SK-N-SH (cell line): Measurements from ENCODE around the gene ACSL6. TPM values are rescaled to one million over a fixed set of nuclear protein-coding genes. Genes with fewer than 3 reads are reported as not detected.

Experiments
- CTCF ChIA-PET: fragments of 300-600, 350-600 bp; formaldehyde crosslinking; extraction: SDS; loops from one replicate; lab custom pipeline; 2021; lab: Yijun Ruan, JAX
- POLR2A ChIA-PET: fragments of 350-600 bp; sonication (Branson Sonifier 250); formaldehyde crosslinking; extraction: SDS; loops from one replicate; lab custom pipeline; 2020; ENCODE audit warnings: antibody characterized with exemption, inconsistent platforms; lab: Yijun Ruan, JAX
- DNase-seq: peaks from one replicate; pipeline ENCODE4 v3.0.0; 2012
- H2AFZ ChIP-seq: fragments of 200-600 bp; sonication (generic); 2 replicates; pipeline ENCODE4 v1.8.1; 2016; ENCODE audit warnings: antibody characterized with exemption, mild to moderate bottlenecking, low read depth
- H3F3A ChIP-seq: fragments of 200-600 bp; sonication (generic); replicated peaks from 2 replicates; pipeline ENCODE3; 2016; ENCODE audit warnings: antibody characterized with exemption, mild to moderate bottlenecking; ENCODE audit not compliant: insufficient read depth
- H3K27ac ChIP-seq, 2 experiments: fragments of 200-500 bp in 1 of 2; fragments of 200-600 bp in 1 of 2; sonication (Bioruptor generic) in 1 of 2; sonication (generic), shearing (Covaris generic) in 1 of 2; 2 replicates each; pipeline versions ENCODE4 v1.5.1 to v1.6.1; 2014 to 2016; ENCODE audit warnings: low read depth in 2 of 2, inconsistent platforms in 1 of 2, low read length in 1 of 2, mild to moderate bottlenecking in 1 of 2, mixed read lengths in 1 of 2
- H3K27me3 ChIP-seq: fragments of 200-600 bp; sonication (generic), shearing (Covaris generic); 2 replicates; pipeline ENCODE4 v1.6.1; 2016; ENCODE audit warnings: mixed run types; ENCODE audit not compliant: insufficient read depth
- H3K36me3 ChIP-seq, 2 experiments: fragments of 200-500 bp in 1 of 2; fragments of 200-600 bp in 1 of 2; sonication (Bioruptor generic) in 1 of 2; sonication (generic) in 1 of 2; replicated peaks in 1 of 2; 2 replicates each; pipeline versions ENCODE3 to v1.5.1; 2014 to 2016; ENCODE audit warnings: low read length in 1 of 2, mild to moderate bottlenecking in 1 of 2; ENCODE audit not compliant: insufficient read depth in 2 of 2, control insufficient read depth in 1 of 2
- H3K4me1 ChIP-seq, 2 experiments: fragments of 200-500 bp in 1 of 2; fragments of 200-600 bp in 1 of 2; sonication (Bioruptor generic) in 1 of 2; sonication (generic), shearing (Covaris generic) in 1 of 2; 2 replicates each; pipeline versions ENCODE4 v1.5.1 to v1.6.1; 2014 to 2016; ENCODE audit warnings: low read depth in 1 of 2, low read length in 1 of 2, mixed run types in 1 of 2; ENCODE audit not compliant: insufficient read depth in 2 of 2, control insufficient read depth in 1 of 2
- H3K4me2 ChIP-seq: fragments of 200-600 bp; sonication (generic), shearing (Covaris generic); 2 replicates; pipeline ENCODE4 v1.6.1; 2017; ENCODE audit warnings: mixed run types
- H3K4me3 ChIP-seq, 2 experiments: fragments of 200-500 bp in 1 of 2; fragments of 200-600 bp in 1 of 2; sonication (Bioruptor generic) in 1 of 2; sonication (generic), shearing (Covaris generic) in 1 of 2; 2 replicates each; pipeline versions ENCODE4 v1.5.1 to v1.8.1; 2014 to 2016; ENCODE audit warnings: low read depth in 2 of 2, inconsistent platforms in 1 of 2, low read length in 1 of 2, mild to moderate bottlenecking in 1 of 2, mixed read lengths in 1 of 2, moderate library complexity in 1 of 2
- H3K79me2 ChIP-seq: fragments of 200-600 bp; sonication (generic); 2 replicates; pipeline ENCODE4 v1.8.1; 2017; ENCODE audit warnings: mild to moderate bottlenecking; ENCODE audit not compliant: insufficient read depth
- H3K9ac ChIP-seq: fragments of 200-600 bp; sonication (generic); 2 replicates; pipeline ENCODE4 v1.6.1; 2017; ENCODE audit warnings: mixed run types
- H3K9me2 ChIP-seq: fragments of 200-600 bp; sonication (generic); 2 replicates; pipeline ENCODE4 v1.6.1; 2017; ENCODE audit warnings: mixed run types
- H3K9me3 ChIP-seq: fragments of 200-600 bp; sonication (generic); 2 replicates; pipeline ENCODE4 v1.6.1; 2017; ENCODE audit warnings: mixed run types, mild to moderate bottlenecking, moderate library complexity
- H4K20me1 ChIP-seq: fragments of 200-600 bp; sonication (generic); 2 replicates; pipeline ENCODE4 v1.6.1; 2017; ENCODE audit warnings: mild to moderate bottlenecking, mixed run types; ENCODE audit not compliant: insufficient read depth
- EP300 ChIP-seq, 2 experiments: IDR thresholded peaks; 2 replicates each; pipeline versions ENCODE4 v1.4.0 to v1.6.1; 2012; ENCODE audit warnings: borderline replicate concordance in 1 of 2, low read depth in 1 of 2, low read length in 1 of 2
- FOSL2 ChIP-seq: IDR thresholded peaks from 2 replicates; pipeline ENCODE4 v1.4.0; 2012; ENCODE audit warnings: low read depth, mild to moderate bottlenecking, moderate library complexity, borderline replicate concordance
- FOXM1 ChIP-seq: IDR thresholded peaks from 2 replicates; pipeline ENCODE4 v1.4.0; 2012; ENCODE audit warnings: low read depth, mild to moderate bottlenecking
- GABPA ChIP-seq: IDR thresholded peaks from 2 replicates; pipeline ENCODE4 v1.4.0; 2012; ENCODE audit warnings: low read depth, mild to moderate bottlenecking
- IRF3 ChIP-seq: fragments of 150-350 bp; IDR thresholded peaks from 2 replicates; pipeline ENCODE4 v1.6.1; 2016; ENCODE audit warnings: mild to moderate bottlenecking, low read depth, low read length
- JUND ChIP-seq: IDR thresholded peaks from 2 replicates; pipeline ENCODE4 v1.4.0; 2012
- MAX ChIP-seq: IDR thresholded peaks from 2 replicates; pipeline ENCODE4 v1.4.0; 2012; ENCODE audit warnings: low read depth
- MEF2A ChIP-seq: IDR thresholded peaks from 2 replicates; pipeline ENCODE4 v1.4.0; 2012; ENCODE audit warnings: low read depth, borderline replicate concordance
- NRF1 ChIP-seq: IDR thresholded peaks from 2 replicates; pipeline ENCODE4 v1.6.1; 2012; ENCODE audit warnings: low read depth, mild to moderate bottlenecking, low read length
- PBX3 ChIP-seq: IDR thresholded peaks from 2 replicates; pipeline ENCODE4; 2012
- RCOR1 ChIP-seq: fragments of 150-350 bp; IDR thresholded peaks from 2 replicates; pipeline ENCODE4 v1.6.1; 2017; ENCODE audit warnings: antibody characterized with exemption, low read length
- REST ChIP-seq: IDR thresholded peaks from 2 replicates; pipeline ENCODE4 v1.6.1; 2012; ENCODE audit warnings: mild to moderate bottlenecking, low read depth, low read length, moderate library complexity
- RXRA ChIP-seq: IDR thresholded peaks from 2 replicates; pipeline ENCODE4 v1.4.0; 2012; ENCODE audit warnings: low read depth, mild to moderate bottlenecking, borderline replicate concordance
- SIN3A ChIP-seq: IDR thresholded peaks from 2 replicates; pipeline ENCODE4 v1.6.1; 2012; ENCODE audit warnings: low read depth, mild to moderate bottlenecking, low read length, moderate library complexity, borderline replicate concordance
- SMC3 ChIP-seq: IDR thresholded peaks from 2 replicates; pipeline ENCODE4 v1.6.1; 2012; ENCODE audit warnings: low read depth, low read length, improper control_type of control experiment
- USF1 ChIP-seq: IDR thresholded peaks from 2 replicates; pipeline ENCODE4 v1.4.0; 2012; ENCODE audit warnings: low read depth, borderline replicate concordance
- ZBTB33 ChIP-seq: IDR thresholded peaks from 2 replicates; pipeline ENCODE4 v1.4.0; 2012; ENCODE audit warnings: low read depth, borderline replicate concordance
- WGBS: methylation state at CpG from one replicate; pipeline ENCODE4 v1.1.6; 2017; ENCODE audit warnings: low lambda C conversion rate; 5-methylcytosine and 5-hydroxymethylcytosine counted together
- polyA plus RNA-seq, 3 experiments: library from polyadenylated mRNA; depleted of rRNA; stranded (reverse); fragments of >200 nt; gene quantifications; 2 replicates each; pipeline ENCODE4 v1.2.3, GENCODE V29; 2012

Gene ACSL6
- polyA plus RNA-seq, 1 of the 3 experiments (the other 2 are of a cell fraction), result 0.46 TPM

- H3K4me3 ChIP-seq, result no peak overlapping the region
- no peak overlapping the region for H2AFZ ChIP-seq
- H3K9me2 ChIP-seq, result no peaks in the 10 kb centered on the region
- no peak for DNase-seq
- TF ChIP-seq MAX (no peak), RCOR1 (no peak), EP300 (IDR thresholded peaks at IDR 0.05; ENCODE audit: borderline replicate concordance in 1 of 2, low read depth in 1 of 2, low read length in 1 of 2) (no peak), FOSL2 (no peak), REST (no peak), IRF3 (no peak), RXRA (no peak), USF1 (no peak), NRF1 (no peak), SIN3A (no peak), ZBTB33 (no peak), GABPA (no peak), JUND (no peak), SMC3 (no peak), PBX3 (no peak), MEF2A (no peak), FOXM1 (no peak)
- TF ChIP-seq, all 33 proteins: peak for 0
- H3K9ac ChIP-seq, result no peak overlapping the region
- H3K4me1 ChIP-seq, result peaks cover 0 to 4% of the 10 kb centered on the region in 2 experiments; a peak in 2 of 4 replicates
- WGBS, result 25% methylated on average over 3 of the region's 3 CpGs
- no peaks in the 10 kb centered on the region for H3K36me3 ChIP-seq
- no peak overlapping the region for H3K27ac ChIP-seq
- no peaks in the 10 kb centered on the region for H4K20me1 ChIP-seq
- H3F3A ChIP-seq, result no peaks in the 10 kb centered on the region
- H3K4me2 ChIP-seq, result no peak overlapping the region
- ChIA-PET POLR2A (no interaction called here), CTCF (no interaction called here)
- no peaks in the 10 kb centered on the region for H3K27me3 ChIP-seq
- H3K9me3 ChIP-seq, result no peaks in the 10 kb centered on the region
- H3K79me2 ChIP-seq, result no peaks in the 10 kb centered on the region
Observed at GRCh38 chr5:131959906-131960305, 51.6 kb downstream of the ACSL6 start.
